ENCODE measurements around the gene ITCH.
"Not testable (repeated sequence)": the region's sequence is repeated elsewhere in the genome, so short reads cannot be mapped to it uniquely, and the experiment has no call there.

The ITCH gene

GRCh38 chr20:34421766-34422466, 58.8 kb downstream of the ITCH start:
- no peak for DNase-seq

GRCh38 chr20:34425032-34425690, 62.1 kb downstream of the ITCH start:
- not testable (repeated sequence) for DNase-seq

- DNase-seq = no peak
These were observed 63.0 kb downstream of the ITCH start for GRCh38 chr20:34426026-34426425.

GRCh38 chr20:34427331-34427730, 64.3 kb downstream of the ITCH start:
- no peak for DNase-seq

DNA sequence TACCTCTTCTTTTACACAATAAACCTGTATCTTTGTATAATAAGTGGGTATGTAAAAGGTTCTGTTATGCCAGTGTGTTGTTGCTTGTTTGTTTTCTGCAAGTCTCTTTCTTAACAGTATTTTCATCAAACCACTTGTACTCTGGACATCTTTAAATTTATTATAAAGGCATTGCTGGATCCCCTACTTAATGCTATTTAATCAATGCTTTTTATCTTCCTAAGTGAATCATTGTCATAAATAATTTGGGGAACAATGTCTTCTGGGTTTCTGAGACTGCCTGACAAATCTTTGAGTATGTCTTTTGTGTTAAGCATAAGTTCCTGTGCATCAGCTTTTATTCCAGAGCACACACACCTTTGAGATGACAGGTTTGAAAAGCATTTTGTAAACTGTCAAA, 64.7 kb downstream of the ITCH start:
- no peak for DNase-seq

DNA sequence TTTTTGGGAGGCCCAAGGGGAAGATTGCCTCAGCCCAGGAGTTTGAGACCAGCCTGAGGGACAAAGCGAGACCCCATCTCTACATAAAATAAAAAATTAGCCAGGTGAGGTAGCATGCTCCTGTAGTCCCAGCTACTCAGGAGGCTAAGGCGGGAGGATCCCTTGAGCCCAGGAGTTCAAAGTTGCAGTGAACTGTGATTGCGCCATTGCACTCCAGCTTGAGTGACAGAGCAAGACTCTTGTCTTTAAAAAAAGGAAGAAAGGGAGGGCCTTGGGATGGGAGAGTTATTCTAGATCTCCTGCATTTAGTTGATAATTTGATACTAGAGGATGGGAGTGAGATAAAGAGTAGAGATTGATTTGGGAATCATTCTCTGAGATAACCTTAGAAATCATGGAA, 68.1 kb downstream of the ITCH start:
- DNase-seq = no peak

DNA sequence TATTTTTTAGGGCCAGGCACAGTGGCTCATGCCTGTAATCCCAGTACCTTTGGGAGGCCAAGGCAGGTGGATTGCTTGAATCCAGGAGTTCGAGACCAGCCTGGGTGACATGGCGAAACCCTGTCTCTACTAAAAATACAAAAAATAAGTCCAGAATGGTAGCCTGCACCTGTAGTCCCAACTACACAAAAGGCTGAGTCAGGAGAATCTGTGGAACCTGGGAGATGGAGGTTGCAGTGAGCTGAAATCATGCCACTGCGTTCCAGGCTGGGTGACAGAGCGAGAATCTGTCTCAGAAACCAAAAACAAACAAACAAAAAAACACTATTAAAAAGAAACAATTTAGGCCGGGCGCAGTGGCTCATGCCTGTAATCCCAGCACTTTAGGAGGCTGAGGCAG, 69.6 kb downstream of the ITCH start:
- not testable (repeated sequence) for DNase-seq

GRCh38 chr20:34433391-34433790, 70.3 kb downstream of the ITCH start:
- DNase-seq = no peak

- DNase-seq = no peak
These were observed 72.5 kb downstream of the ITCH start for GRCh38 chr20:34435589-34435988.

GRCh38 chr20:34437330-34437986, 74.4 kb downstream of the ITCH start:
- no peak for DNase-seq

GRCh38 chr20:34439168-34439567, 76.1 kb downstream of the ITCH start:
- DNase-seq = no peak

DNA sequence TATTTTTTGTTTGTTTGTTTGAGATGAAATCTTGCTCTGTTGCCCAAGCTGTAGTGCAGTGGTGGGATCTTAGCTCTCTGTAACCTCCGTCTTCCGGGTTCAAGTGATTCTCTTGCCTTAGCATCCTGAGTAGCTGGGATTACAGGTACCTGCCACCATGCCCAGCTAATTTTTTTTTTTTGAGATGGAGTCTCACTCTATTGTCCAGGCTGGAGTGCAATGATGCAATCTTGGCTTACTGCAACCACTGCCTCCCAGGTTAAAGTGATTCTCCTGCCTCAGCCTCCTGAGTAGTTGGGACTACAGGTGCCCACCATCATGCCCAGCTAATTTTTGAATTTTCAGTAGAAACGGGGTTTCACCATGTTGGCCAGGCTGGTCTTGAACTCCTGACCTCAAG, 78.3 kb downstream of the ITCH start:
- not testable (repeated sequence) for DNase-seq

DNA sequence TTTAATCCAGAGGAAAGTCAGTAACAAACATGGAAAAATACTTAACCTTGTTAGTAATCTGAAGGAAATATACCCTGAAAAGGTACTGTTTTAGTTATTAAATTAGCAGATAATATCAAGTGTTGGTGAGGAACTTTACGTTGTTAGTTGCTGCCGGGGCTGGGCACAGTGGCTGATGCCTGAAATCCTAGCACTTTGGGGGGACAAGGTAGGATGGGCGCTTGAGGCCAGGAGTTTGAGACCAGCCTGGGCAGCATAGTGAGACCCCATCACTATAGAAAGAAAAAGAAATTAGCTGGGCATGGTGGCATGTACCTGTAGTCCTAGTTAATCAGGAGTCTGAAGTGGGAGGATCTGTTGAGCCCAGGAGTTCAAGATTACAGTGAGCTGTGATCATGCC, 80.5 kb downstream of the ITCH start:
- no peak for DNase-seq

DNA sequence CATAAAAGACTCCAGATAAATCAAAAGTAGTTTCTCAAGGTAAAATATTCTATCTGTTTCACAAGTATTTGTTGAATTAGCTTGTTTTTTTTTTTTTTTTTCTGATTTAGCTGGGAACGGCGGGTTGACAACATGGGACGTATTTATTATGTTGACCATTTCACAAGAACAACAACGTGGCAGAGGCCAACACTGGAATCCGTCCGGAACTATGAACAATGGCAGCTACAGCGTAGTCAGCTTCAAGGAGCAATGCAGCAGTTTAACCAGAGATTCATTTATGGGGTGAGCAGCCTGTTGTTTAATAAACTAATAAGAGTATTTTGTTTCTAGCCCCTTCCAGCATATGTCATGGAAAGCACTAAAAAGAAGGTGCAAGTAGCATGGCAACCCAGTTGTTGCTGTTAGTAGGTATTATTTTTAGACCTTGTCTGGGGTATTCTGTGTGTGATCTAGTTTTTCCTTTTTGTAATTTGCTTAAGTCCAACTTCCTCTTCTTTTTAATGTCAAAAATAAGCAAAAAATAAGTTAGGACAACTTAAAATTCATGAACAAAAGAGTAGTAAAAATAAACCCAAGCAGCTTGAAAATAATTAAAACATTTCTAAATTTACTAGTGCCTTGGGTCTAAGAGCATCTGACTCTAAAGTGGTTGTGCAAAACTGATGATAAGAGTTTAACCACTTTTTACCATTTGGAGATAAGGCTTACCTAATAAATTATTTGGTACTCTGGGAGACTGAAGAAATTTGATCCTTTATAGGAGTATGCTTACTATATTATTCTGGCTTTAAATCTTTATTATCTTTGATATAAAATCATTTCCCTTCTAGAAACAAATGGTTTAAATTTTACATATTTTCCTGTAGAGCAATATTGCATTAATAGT, 82.3 kb downstream of the ITCH start:
- no peak for DNase-seq

GRCh38 chr20:34448517-34448916, 85.4 kb downstream of the ITCH start:
- no peak for DNase-seq

DNA sequence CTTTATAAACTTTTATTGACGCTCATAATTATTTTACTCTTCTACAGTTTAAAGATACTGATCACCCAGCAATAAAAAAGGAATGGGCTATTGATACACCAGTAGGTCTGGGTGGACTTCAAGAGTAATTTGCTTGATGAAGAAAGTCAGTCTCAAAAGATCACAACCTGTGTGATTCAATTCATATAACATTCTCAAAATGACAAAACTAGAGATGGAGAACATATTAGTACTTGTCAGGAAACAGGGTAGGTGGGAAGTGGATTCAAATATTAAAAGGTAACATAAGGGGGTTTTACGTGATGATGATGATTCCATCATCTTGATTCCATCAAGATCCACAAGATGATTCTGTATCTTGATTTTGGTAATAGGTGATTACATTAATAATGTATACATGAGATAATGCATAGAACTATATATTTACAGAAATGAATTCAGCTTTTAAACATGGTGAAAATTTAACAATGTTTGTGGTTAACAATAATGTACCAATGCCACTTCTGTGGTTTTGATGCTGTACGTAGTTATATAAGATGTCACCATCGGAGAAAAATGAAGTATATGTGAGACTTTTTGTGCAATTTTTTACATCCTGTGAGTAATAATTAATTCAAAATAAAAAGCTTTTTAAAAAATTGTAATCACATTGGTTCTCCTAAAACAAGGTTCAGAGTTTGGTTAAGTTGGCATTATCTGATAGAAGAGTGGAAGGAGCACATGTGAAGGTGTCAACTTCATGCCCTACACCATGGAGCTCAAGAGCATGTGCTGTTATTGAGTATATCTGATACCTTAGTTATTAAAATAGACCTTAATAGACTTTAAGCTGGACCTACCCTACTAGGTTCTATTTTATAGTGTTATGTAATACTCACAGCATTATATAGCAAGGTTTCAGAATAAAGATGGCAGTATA, 86.9 kb downstream of the ITCH start:
- DNase-seq = no peak

- DNase-seq = no peak
These were observed 89.4 kb downstream of the ITCH start for GRCh38 chr20:34452281-34452982.

DNA sequence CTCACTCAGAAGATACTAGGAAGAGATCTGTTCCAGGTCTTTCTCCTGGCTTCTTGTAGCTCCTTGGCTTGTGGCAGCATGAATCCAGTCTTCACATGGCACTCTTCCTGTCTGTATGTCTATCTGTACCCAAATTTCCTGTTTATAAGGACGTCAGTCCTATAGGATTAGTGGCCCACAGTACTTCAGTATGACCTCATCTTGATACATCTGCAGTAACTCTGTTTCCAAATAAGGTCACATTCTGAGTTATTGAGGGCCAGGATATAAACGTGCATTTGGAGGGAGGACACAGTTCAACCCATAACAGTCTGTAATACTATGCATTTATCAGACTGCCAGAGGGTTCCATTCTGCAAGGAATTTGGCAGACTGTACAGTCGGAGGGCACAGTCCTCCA, 95.6 kb downstream of the ITCH start:
- no peak for DNase-seq

GRCh38 chr20:34459209-34459897, 96.3 kb downstream of the ITCH start:
- no peak for DNase-seq

DNA sequence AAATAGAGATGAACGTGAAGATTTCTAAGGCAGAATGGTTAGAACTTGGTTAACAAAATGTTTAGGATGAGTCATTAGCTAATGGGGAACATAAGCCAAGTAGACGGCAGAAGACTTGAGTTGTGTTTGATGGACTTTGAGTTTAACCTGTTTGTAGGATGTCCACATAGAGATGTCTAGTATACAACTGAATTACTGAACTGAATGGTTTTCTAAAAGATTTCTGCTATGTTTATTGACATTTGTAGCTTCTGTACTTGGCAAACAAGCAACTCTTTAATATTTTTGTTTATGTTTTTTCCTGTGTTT, 98.7 kb downstream of the ITCH start:
- no peak for DNase-seq

GRCh38 chr20:34468951-34469350, 105.9 kb downstream of the ITCH start:
- DNase-seq = no peak

All from stimulated activated CD4-positive, alpha-beta T cell treated with anti-CD3 and anti-CD28 coated beads, Interleukin-1b, Interleukin-23, amount 100 ng/mL, for 48 hours (primary cell).